ENCODE results near the gene LAYN. TPM values are rescaled to one million over a fixed set of nuclear protein-coding genes. Genes with fewer than 3 reads are reported as not detected.

LAYN gene
- polyA plus RNA-seq, 2 of the 4 experiments (the other 2 are of a cell fraction) = 4.1 to 9.0 TPM

DNA sequence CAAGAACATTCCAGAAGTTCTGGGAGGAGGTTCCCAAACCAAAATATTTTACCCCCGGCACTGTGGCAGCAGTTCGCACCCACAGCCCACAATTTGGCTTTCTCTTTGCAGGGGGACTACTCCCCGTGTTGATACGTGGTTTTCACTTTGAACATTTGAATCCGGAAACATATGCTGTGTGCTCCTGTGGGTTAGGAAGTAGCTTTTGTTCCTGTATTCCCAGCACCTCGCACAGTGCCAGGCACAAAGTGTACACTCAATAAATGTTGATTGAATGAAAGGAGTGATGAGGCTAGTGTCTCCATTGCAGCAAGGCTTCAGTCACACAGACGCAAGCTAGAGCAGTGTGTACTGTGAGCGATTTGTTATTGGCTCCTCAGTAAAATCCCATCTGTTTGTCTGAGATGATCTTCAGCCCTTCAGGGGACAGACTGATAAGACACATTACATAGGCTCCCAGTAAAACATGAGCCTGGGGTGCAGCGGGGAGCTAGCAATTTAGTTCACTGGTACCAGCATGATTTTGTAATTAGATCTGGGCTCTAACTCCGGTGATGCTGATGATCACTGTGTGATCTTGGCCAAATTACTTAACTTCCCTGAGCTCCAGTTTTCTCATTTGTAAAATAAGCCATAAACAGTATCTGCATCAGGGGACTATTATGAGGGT is 2.2 kb downstream of the LAYN start:
- no peak for ATAC-seq
- CTCF ChIA-PET = interaction anchor here (0.9 to 1.9 kb wide), 4 partner anchors 19 to 250 kb away, joined by 3 to 6 read pairs (median 4); partner anchors contain the start of gene BTG4

DNA sequence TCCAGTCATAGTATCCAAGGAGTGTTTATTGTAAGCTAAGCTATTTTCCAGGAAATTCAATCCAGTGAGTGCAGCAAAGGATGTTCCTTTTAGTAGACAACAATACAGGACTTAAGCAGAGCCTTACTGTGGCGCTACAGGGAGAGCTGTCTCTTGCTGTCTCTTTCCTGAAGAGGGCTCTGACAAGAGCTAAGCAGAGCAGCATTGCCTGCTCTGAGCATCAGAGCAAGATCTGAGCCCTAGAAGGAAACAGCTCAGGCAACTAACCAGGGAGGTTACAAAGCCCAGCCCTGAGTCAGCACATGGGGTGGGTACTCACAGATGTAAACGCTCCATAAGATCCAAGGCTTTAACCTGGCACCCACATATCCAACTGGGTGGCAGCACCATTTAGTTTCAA is 8.0 kb downstream of the LAYN start:
- POLR2A ChIA-PET = no interaction called here

More for the DNA sequence above, 2.2 kb downstream of the LAYN start:
- Histone ChIP-seq H3K9me3 (no peaks in the 10 kb centered on the region), H3K4me3 (no peak overlapping the region), H3K27ac (no peak overlapping the region), H3K4me2 (no peak overlapping the region), H3K4me1 (no peaks in the 10 kb centered on the region)
- TF ChIP-seq, protein P1, sequence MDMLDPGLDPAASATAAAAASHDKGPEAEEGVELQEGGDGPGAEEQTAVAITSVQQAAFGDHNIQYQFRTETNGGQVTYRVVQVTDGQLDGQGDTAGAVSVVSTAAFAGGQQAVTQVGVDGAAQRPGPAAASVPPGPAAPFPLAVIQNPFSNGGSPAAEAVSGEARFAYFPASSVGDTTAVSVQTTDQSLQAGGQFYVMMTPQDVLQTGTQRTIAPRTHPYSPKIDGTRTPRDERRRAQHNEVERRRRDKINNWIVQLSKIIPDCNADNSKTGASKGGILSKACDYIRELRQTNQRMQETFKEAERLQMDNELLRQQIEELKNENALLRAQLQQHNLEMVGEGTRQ (IDR thresholded peaks at IDR 0.05) = no peak
- TF ChIP-seq HOXB5 (CRISPR knock-in tag; IDR thresholded peaks at IDR 0.05) = no peak
- no peak for TF ChIP-seq ATOH8 (CRISPR knock-in tag; IDR thresholded peaks at IDR 0.05; ENCODE audit: low read depth)
- no peak for TF ChIP-seq RFX5 (IDR thresholded peaks at IDR 0.05)
- POLR2A ChIA-PET = no interaction called here
- FAIRE-seq = no peak
- 88% methylated on average over 10 of the region's 10 CpGs for WGBS (ENCODE audit: missing lambda C conversion rate)
- no peak for DNase-seq (ENCODE audit: low read depth in 1 of 2, low spot score in 1 of 2)

GRCh38 chr11:111549196-111549868 is 8.8 kb downstream of the LAYN start:
- ChIA-PET CTCF (no interaction called here), POLR2A (no interaction called here)
- Histone ChIP-seq H3K27ac (no peak overlapping the region), H3K4me2 (no peak overlapping the region), H3K4me1 (no peaks in the 10 kb centered on the region), H3K9me3 (no peaks in the 10 kb centered on the region), H3K4me3 (no peak overlapping the region)
- FAIRE-seq = no peak
- no peak for DNase-seq (ENCODE audit: low read depth in 1 of 2, low spot score in 1 of 2)
- TF ChIP-seq JUNB (IDR thresholded peaks at IDR 0.05) (no peak), POLR2AphosphoS2 (conservative IDR thresholded peaks at IDR 0.05; ENCODE audit: low read length) (no peak), FOSL2 (IDR thresholded peaks at IDR 0.05) (no peak), FOSL2 (CRISPR knock-in tag; IDR thresholded peaks at IDR 0.05) (no peak), HEYL (CRISPR knock-in tag; IDR thresholded peaks at IDR 0.05) (no peak), MAFK (IDR thresholded peaks at IDR 0.05; ENCODE audit: partially characterized antibody) (no peak), CBX8 (IDR thresholded peaks at IDR 0.05) (no peak), ZC3H11A (IDR thresholded peaks at IDR 0.05) (no peak)
- WGBS (ENCODE audit: missing lambda C conversion rate) = 86% methylated on average over 11 of the region's 11 CpGs
- ATAC-seq = no peak

More for the DNA sequence above, 8.0 kb downstream of the LAYN start:
- no peak for FAIRE-seq
- no peak overlapping the region for H3K4me2 ChIP-seq
- no peak for DNase-seq (ENCODE audit: low read depth in 1 of 2, low spot score in 1 of 2)
- H3K27ac ChIP-seq = no peak overlapping the region
- 89% methylated on average over 2 of the region's 2 CpGs for WGBS (ENCODE audit: missing lambda C conversion rate)
- no peaks in the 10 kb centered on the region for H3K4me1 ChIP-seq
- H3K4me3 ChIP-seq = no peak overlapping the region
- no peaks in the 10 kb centered on the region for H3K9me3 ChIP-seq
- CTCF ChIA-PET = no interaction called here
- ATAC-seq = no peak
- TF ChIP-seq CBX2 (IDR thresholded peaks at IDR 0.05; ENCODE audit: borderline replicate concordance, low read depth) (no peak), KDM5A (IDR thresholded peaks at IDR 0.05) (no peak), PBX3 (IDR thresholded peaks at IDR 0.05) (no peak), BHLHE40 (IDR thresholded peaks at IDR 0.05; ENCODE audit: low read depth, low read length) (no peak), TFCP2L1 (CRISPR knock-in tag; IDR thresholded peaks at IDR 0.05) (no peak), RNF2 (IDR thresholded peaks at IDR 0.05; ENCODE audit: borderline replicate concordance, low read depth) (no peak), HOXA7 (CRISPR knock-in tag; IDR thresholded peaks at IDR 0.05) (no peak), EP300 (IDR thresholded peaks at IDR 0.05) (no peak), MAZ (IDR thresholded peaks at IDR 0.05; ENCODE audit: borderline replicate concordance, low read depth, low read length) (no peak), POLR2AphosphoS2 (conservative IDR thresholded peaks at IDR 0.05; ENCODE audit: low read length) (no peak), ZFP36 (IDR thresholded peaks at IDR 0.05; ENCODE audit: borderline replicate concordance, partially characterized antibody) (no peak), CBX8 (IDR thresholded peaks at IDR 0.05) (no peak), MYC (IDR thresholded peaks at IDR 0.05; ENCODE audit: borderline replicate concordance, low read length) (no peak), HES2 (IDR thresholded peaks at IDR 0.05) (no peak), CHD2 (IDR thresholded peaks at IDR 0.05; ENCODE audit: low read length, partially characterized antibody) (no peak)

Measured in A549 (cell line).